ENCODE measurements around the gene ARHGAP10. TPM values are rescaled to one million over a fixed set of nuclear protein-coding genes. Genes with fewer than 3 reads are reported as not detected.

ARHGAP10 gene
- total RNA-seq, 1 experiment from 2014 or later = 11.7 TPM

GRCh38 chr4:147773261-147774184 is 41.6 kb downstream of the ARHGAP10 start:
- in situ Hi-C loops (cut with HindIII; ENCODE audit: low pct_unique_long_range_greater_than_20kb, low sequenced_read_pairs) = no loop called here
- ChIA-PET POLR2A (no interaction called here), CTCF (no interaction called here)
- H3K27ac ChIP-seq (ENCODE audit: low read length) = no peak overlapping the region
- ATAC-seq (no peak), DNase-seq (ENCODE audit: low read depth, low spot score) (no peak)
- H3K4me1 ChIP-seq (ENCODE audit: control insufficient read depth, insufficient read depth, low read length) = no peaks in the 10 kb centered on the region
- no peaks in the 10 kb centered on the region for H3K27me3 ChIP-seq (ENCODE audit: control insufficient read depth, insufficient read depth, low read length)
- no peaks in the 10 kb centered on the region for H3K36me3 ChIP-seq (ENCODE audit: control insufficient read depth, insufficient read depth, low read length)
- BruUV-seq (replicated peaks) = no TSS peak
- no peak overlapping the region for H3K4me3 ChIP-seq (ENCODE audit: low read depth in 2 of 2, low read length in 2 of 2)
- intact Hi-C loops (cut with micrococcal nuclease; ENCODE audit: unreplicated experiment) = no loop called here
- no peak for TF ChIP-seq REST (IDR thresholded peaks at IDR 0.05; ENCODE audit: insufficient read depth in 1 of 2, low read depth in 2 of 2, low read length in 1 of 2)
- no peak for TF ChIP-seq POLR2AphosphoS5 (IDR thresholded peaks at IDR 0.05; ENCODE audit: low read depth, low read length)
- TF ChIP-seq TCF7L2 (IDR thresholded peaks at IDR 0.05; ENCODE audit: low read depth, low read length) = no peak
- no peak for TF ChIP-seq SIN3A (IDR thresholded peaks at IDR 0.05; ENCODE audit: borderline replicate concordance, insufficient read depth, low read depth, low read length)
- TF ChIP-seq, protein P1, sequence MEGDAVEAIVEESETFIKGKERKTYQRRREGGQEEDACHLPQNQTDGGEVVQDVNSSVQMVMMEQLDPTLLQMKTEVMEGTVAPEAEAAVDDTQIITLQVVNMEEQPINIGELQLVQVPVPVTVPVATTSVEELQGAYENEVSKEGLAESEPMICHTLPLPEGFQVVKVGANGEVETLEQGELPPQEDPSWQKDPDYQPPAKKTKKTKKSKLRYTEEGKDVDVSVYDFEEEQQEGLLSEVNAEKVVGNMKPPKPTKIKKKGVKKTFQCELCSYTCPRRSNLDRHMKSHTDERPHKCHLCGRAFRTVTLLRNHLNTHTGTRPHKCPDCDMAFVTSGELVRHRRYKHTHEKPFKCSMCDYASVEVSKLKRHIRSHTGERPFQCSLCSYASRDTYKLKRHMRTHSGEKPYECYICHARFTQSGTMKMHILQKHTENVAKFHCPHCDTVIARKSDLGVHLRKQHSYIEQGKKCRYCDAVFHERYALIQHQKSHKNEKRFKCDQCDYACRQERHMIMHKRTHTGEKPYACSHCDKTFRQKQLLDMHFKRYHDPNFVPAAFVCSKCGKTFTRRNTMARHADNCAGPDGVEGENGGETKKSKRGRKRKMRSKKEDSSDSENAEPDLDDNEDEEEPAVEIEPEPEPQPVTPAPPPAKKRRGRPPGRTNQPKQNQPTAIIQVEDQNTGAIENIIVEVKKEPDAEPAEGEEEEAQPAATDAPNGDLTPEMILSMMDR (IDR thresholded peaks at IDR 0.05) = no peak
- H3K9me3 ChIP-seq (ENCODE audit: control insufficient read depth, insufficient read depth, low read depth, low read length) = no peaks in the 10 kb centered on the region

GRCh38 chr4:147776716-147777115 is 44.8 kb downstream of the ARHGAP10 start:
- TF ChIP-seq, protein P1 (IDR thresholded peaks at IDR 0.05) = no peak
- TF ChIP-seq TCF7L2 (IDR thresholded peaks at IDR 0.05; ENCODE audit: low read depth, low read length) = no peak
- no peak for TF ChIP-seq REST (IDR thresholded peaks at IDR 0.05; ENCODE audit: insufficient read depth in 1 of 2, low read depth in 2 of 2, low read length in 1 of 2)
- TF ChIP-seq SIN3A (IDR thresholded peaks at IDR 0.05; ENCODE audit: borderline replicate concordance, insufficient read depth, low read depth, low read length) = no peak
- no peak for TF ChIP-seq POLR2AphosphoS5 (IDR thresholded peaks at IDR 0.05; ENCODE audit: low read depth, low read length)
- Histone ChIP-seq H3K27ac (ENCODE audit: low read length) (no peak overlapping the region), H3K4me1 (ENCODE audit: control insufficient read depth, insufficient read depth, low read length) (no peaks in the 10 kb centered on the region; the same call in 1 of the 2 replicates), H3K9me3 (ENCODE audit: control insufficient read depth, insufficient read depth, low read depth, low read length) (no peaks in the 10 kb centered on the region), H3K4me3 (ENCODE audit: low read depth in 2 of 2, low read length in 2 of 2) (no peak overlapping the region), H3K27me3 (ENCODE audit: control insufficient read depth, insufficient read depth, low read length) (no peaks in the 10 kb centered on the region), H3K36me3 (ENCODE audit: control insufficient read depth, insufficient read depth, low read length) (no peaks in the 10 kb centered on the region)
- in situ Hi-C loops (cut with HindIII; ENCODE audit: low pct_unique_long_range_greater_than_20kb, low sequenced_read_pairs) = no loop called here
- ATAC-seq (no peak), DNase-seq (ENCODE audit: low read depth, low spot score) (no peak)
- no TSS peak for BruUV-seq (replicated peaks)
- CTCF ChIA-PET = no interaction called here
- POLR2A ChIA-PET = no interaction called here
- intact Hi-C loops (cut with micrococcal nuclease; ENCODE audit: unreplicated experiment) = no loop called here

Data from Panc1 (cell line).